ENCODE data around the gene REEP1.

DNA sequence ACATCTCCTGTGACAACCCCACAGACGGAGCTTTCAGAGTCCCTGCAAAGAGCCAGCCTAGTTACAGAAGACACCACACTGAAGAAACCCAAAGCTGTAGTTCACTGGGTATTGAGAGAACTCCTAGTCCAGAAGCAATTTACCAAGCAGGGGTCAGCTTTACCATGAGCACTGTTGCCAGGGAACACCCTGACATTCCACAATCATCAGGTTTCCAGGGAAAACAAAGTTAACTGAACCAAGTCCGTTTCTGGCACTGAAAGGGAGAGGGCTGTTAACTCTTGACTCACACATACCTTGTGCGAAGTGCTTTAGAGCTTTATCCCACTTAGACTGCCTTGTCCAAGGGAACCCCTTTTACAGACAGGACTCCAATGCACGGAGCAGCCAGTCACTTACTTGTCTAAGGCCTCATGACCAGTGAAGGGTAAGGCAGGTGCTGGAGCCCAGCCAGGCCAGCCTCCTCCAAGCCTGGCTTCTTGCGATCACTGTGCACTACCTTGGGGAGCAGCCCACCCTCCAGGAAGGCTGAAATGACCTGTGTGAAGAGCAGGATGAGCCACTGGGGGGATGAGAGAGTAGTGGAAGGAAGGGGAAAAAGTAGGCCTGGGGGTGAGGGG lies 53.9 kb downstream of the REEP1 start:
- TF ChIP-seq, protein P1, sequence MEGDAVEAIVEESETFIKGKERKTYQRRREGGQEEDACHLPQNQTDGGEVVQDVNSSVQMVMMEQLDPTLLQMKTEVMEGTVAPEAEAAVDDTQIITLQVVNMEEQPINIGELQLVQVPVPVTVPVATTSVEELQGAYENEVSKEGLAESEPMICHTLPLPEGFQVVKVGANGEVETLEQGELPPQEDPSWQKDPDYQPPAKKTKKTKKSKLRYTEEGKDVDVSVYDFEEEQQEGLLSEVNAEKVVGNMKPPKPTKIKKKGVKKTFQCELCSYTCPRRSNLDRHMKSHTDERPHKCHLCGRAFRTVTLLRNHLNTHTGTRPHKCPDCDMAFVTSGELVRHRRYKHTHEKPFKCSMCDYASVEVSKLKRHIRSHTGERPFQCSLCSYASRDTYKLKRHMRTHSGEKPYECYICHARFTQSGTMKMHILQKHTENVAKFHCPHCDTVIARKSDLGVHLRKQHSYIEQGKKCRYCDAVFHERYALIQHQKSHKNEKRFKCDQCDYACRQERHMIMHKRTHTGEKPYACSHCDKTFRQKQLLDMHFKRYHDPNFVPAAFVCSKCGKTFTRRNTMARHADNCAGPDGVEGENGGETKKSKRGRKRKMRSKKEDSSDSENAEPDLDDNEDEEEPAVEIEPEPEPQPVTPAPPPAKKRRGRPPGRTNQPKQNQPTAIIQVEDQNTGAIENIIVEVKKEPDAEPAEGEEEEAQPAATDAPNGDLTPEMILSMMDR (IDR thresholded peaks at IDR 0.05), result no peak
- TF ChIP-seq POLR2A (IDR thresholded peaks at IDR 0.05) (no peak), EP300 (IDR thresholded peaks at IDR 0.05) (no peak)
